GM23338 (cell line): ENCODE results near the gene CRB2. TPM values are rescaled to one million over a fixed set of nuclear protein-coding genes. Genes with fewer than 3 reads are reported as not detected.

Source experiments
- ATAC-seq: fragments of 200-7000 bp; cut with Tn5 transposase; 3 replicates; pipeline ENCODE4 v1.9.1; 2020
- DNase-seq: peaks from one replicate; pipeline ENCODE4 v3.0.0-alpha.2; 2015; ENCODE audit warnings: low spot score
- H2AFZ ChIP-seq: fragments of 200-600 bp; sonication (generic); 2 replicates; pipeline ENCODE4 v1.8.0; 2016; ENCODE audit warnings: antibody characterized with exemption, mild to moderate bottlenecking, moderate library complexity
- H3F3A ChIP-seq: fragments of 200-600 bp; sonication (generic); replicated peaks from 2 replicates; pipeline ENCODE4 v1.8.0; 2017; ENCODE audit warnings: antibody characterized with exemption, mixed run types, low read depth
- H3K27ac ChIP-seq: fragments of 200-600 bp; sonication (generic); 2 replicates; pipeline ENCODE4 v1.6.1; 2016; ENCODE audit warnings: low read depth
- H3K27me3 ChIP-seq: fragments of 200-600 bp; sonication (generic); 2 replicates; pipeline ENCODE4 v1.8.0; 2016; ENCODE audit warnings: mild to moderate bottlenecking, mixed run types, moderate library complexity; ENCODE audit not compliant: insufficient read depth
- H3K36me3 ChIP-seq: fragments of 200-600 bp; sonication (generic); 2 replicates; pipeline ENCODE4 v1.8.0; 2016; ENCODE audit warnings: mild to moderate bottlenecking; ENCODE audit not compliant: insufficient read depth
- H3K4me1 ChIP-seq: fragments of 200-600 bp; sonication (generic); 2 replicates; pipeline ENCODE4 v1.8.0; 2016; ENCODE audit warnings: mild to moderate bottlenecking, moderate library complexity; ENCODE audit not compliant: insufficient read depth
- H3K4me2 ChIP-seq: fragments of 200-600 bp; sonication (generic); 2 replicates; pipeline ENCODE4 v1.7.1; 2017; ENCODE audit warnings: mixed run types
- H3K4me3 ChIP-seq: fragments of 200-600 bp; sonication (generic); 2 replicates; pipeline ENCODE4 v1.6.1; 2016; ENCODE audit warnings: mixed run types
- H3K79me2 ChIP-seq: fragments of 200-600 bp; sonication (generic); replicated peaks from 2 replicates; pipeline ENCODE4 v1.8.0; 2017; ENCODE audit warnings: mild to moderate bottlenecking; ENCODE audit not compliant: insufficient read depth
- H3K9me2 ChIP-seq: fragments of 200-600 bp; sonication (generic); 2 replicates; pipeline ENCODE4 v1.8.0; 2017; ENCODE audit not compliant: insufficient read depth
- H4K20me1 ChIP-seq: fragments of 200-600 bp; sonication (generic); replicated peaks from 2 replicates; pipeline ENCODE4 v1.8.0; 2017; ENCODE audit warnings: mild to moderate bottlenecking; ENCODE audit not compliant: insufficient read depth
- H3K27ac Mint-ChIP-seq: 2 replicates; pipeline ENCODE4 v1.8.0; 2020; ENCODE audit warnings: inconsistent platforms, mild to moderate bottlenecking, moderate library complexity, mixed read lengths
- H3K27me3 Mint-ChIP-seq: 3 replicates; pipeline ENCODE4 v1.8.0; 2022; ENCODE audit warnings: low read depth, mild to moderate bottlenecking, moderate library complexity, mixed read lengths, inconsistent platforms; ENCODE audit not compliant: insufficient read depth, poor library complexity
- H3K36me3 Mint-ChIP-seq: 3 replicates; pipeline ENCODE4 v1.8.0; 2021; ENCODE audit warnings: low read depth, mild to moderate bottlenecking, inconsistent platforms, moderate library complexity, mixed read lengths
- H3K4me1 Mint-ChIP-seq: 3 replicates; pipeline ENCODE4 v1.8.0; 2020; ENCODE audit warnings: mild to moderate bottlenecking, inconsistent platforms, mixed read lengths
- H3K4me3 Mint-ChIP-seq: 3 replicates; pipeline ENCODE4 v1.8.0; 2021; ENCODE audit warnings: moderate library complexity, mild to moderate bottlenecking, inconsistent platforms, mixed read lengths
- H3K9me3 Mint-ChIP-seq: 3 replicates; pipeline ENCODE4 v1.8.0; 2020; ENCODE audit warnings: moderate library complexity, mild to moderate bottlenecking, inconsistent platforms, mixed read lengths
- EZH2 ChIP-seq: fragments of 200-600 bp; sonication (generic); IDR thresholded peaks from one replicate; pipeline ENCODE4 v1.8.0; 2017; ENCODE audit warnings: antibody characterized with exemption, mild to moderate bottlenecking, low read depth; ENCODE audit not compliant: unreplicated experiment
- ZNF331 ChIP-seq: fragments of 250-450 bp; sonication (Bioruptor Pico); IDR thresholded peaks from 2 replicates; pipeline ENCODE4 v1.5.0; 2020; ENCODE audit warnings: low read depth, mild to moderate bottlenecking, moderate library complexity
- polyA plus RNA-seq: library from polyadenylated mRNA; unstranded; fragments of >200 nt; fragmentation: Nextera tagmentation; extraction: Ambion mirVana; gene quantifications from 2 replicates; pipeline ENCODE4 v1.2.1, GENCODE V29; 2016
- total RNA-seq: library from RNA; depleted of rRNA; stranded (reverse); fragments of >200 nt; shearing (Covaris generic); gene quantifications from 2 replicates; pipeline ENCODE4 v1.2.3, GENCODE V29; 2014
- TF ChIP-seq, protein P1 (sequence below): IDR thresholded peaks from one replicate; pipeline ENCODE4 v1.6.1; 2018; ENCODE audit warnings: antibody characterized with exemption; ENCODE audit not compliant: unreplicated experiment
- TF ChIP-seq, protein P2 (sequence below), 2 experiments: fragments of 200-600 bp in 1 of 2; sonication (generic) in 1 of 2; conservative IDR thresholded peaks; 2 replicates each; pipeline versions ENCODE4 v1.5.1 to v1.6.1; 2016 to 2017; ENCODE audit warnings: antibody characterized with exemption in 2 of 2, low read depth in 2 of 2, mild to moderate bottlenecking in 2 of 2, moderate library complexity in 1 of 2
- TF ChIP-seq, protein P3 (sequence below): fragments of 250-450 bp; sonication (Bioruptor Pico); IDR thresholded peaks from 2 replicates; pipeline ENCODE4 v1.5.0; 2020; ENCODE audit warnings: mild to moderate bottlenecking, moderate library complexity
- TF ChIP-seq, protein P4 (sequence below): IDR thresholded peaks from 2 replicates; pipeline ENCODE4 v1.6.1; 2016; ENCODE audit warnings: antibody characterized with exemption

Gene CRB2
- total and polyA plus RNA-seq, 2 experiments from 2014 or later = 0.34 to 10.2 TPM

DNA sequence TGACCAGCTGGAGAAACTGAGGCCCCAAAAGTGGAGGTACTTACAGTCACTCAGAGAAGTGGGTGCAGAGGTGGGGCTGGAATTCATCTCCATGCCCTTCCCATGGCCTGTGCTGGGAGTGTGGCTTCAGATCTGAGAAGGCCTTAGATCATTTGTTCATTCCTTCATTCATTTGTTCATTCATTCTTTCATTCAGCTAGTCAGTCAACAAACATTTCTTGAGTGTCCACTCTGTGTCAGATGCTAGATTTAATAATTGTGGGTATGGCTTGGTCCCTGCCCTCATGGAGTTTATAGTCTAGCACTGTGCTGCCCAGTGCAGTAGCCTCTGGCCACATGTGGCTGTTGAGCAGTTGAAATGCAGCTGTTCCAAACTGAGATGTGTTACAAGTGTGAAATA lies 19.0 kb upstream of the CRB2 start:
- Histone ChIP-seq H3K9me2 (no peaks in the 10 kb centered on the region), H3K36me3 (no peaks in the 10 kb centered on the region), H4K20me1 (no peaks in the 10 kb centered on the region), H3K27me3 (no peaks in the 10 kb centered on the region), H3K4me2 (no peak overlapping the region), H3K4me3 (no peak overlapping the region), H3K79me2 (no peaks in the 10 kb centered on the region), H2AFZ (no peak overlapping the region), H3K4me1 (peaks cover 18% of the 10 kb centered on the region; the same call in 1 of the 2 replicates), H3K27ac (no peak overlapping the region), H3F3A (no peaks in the 10 kb centered on the region)
- Mint-ChIP-seq H3K4me3 (no peak overlapping the region), H3K36me3 (no peaks in the 10 kb centered on the region), H3K9me3 (no peaks in the 10 kb centered on the region), H3K27ac (no peak overlapping the region), H3K27me3 (peaks cover 8% of the 10 kb centered on the region), H3K4me1 (peaks cover 33% of the 10 kb centered on the region)
- TF ChIP-seq, protein P1, sequence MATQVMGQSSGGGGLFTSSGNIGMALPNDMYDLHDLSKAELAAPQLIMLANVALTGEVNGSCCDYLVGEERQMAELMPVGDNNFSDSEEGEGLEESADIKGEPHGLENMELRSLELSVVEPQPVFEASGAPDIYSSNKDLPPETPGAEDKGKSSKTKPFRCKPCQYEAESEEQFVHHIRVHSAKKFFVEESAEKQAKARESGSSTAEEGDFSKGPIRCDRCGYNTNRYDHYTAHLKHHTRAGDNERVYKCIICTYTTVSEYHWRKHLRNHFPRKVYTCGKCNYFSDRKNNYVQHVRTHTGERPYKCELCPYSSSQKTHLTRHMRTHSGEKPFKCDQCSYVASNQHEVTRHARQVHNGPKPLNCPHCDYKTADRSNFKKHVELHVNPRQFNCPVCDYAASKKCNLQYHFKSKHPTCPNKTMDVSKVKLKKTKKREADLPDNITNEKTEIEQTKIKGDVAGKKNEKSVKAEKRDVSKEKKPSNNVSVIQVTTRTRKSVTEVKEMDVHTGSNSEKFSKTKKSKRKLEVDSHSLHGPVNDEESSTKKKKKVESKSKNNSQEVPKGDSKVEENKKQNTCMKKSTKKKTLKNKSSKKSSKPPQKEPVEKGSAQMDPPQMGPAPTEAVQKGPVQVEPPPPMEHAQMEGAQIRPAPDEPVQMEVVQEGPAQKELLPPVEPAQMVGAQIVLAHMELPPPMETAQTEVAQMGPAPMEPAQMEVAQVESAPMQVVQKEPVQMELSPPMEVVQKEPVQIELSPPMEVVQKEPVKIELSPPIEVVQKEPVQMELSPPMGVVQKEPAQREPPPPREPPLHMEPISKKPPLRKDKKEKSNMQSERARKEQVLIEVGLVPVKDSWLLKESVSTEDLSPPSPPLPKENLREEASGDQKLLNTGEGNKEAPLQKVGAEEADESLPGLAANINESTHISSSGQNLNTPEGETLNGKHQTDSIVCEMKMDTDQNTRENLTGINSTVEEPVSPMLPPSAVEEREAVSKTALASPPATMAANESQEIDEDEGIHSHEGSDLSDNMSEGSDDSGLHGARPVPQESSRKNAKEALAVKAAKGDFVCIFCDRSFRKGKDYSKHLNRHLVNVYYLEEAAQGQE = no peak
- no peak for TF ChIP-seq ZNF331 (CRISPR knock-in tag)
- TF ChIP-seq, protein P2, sequence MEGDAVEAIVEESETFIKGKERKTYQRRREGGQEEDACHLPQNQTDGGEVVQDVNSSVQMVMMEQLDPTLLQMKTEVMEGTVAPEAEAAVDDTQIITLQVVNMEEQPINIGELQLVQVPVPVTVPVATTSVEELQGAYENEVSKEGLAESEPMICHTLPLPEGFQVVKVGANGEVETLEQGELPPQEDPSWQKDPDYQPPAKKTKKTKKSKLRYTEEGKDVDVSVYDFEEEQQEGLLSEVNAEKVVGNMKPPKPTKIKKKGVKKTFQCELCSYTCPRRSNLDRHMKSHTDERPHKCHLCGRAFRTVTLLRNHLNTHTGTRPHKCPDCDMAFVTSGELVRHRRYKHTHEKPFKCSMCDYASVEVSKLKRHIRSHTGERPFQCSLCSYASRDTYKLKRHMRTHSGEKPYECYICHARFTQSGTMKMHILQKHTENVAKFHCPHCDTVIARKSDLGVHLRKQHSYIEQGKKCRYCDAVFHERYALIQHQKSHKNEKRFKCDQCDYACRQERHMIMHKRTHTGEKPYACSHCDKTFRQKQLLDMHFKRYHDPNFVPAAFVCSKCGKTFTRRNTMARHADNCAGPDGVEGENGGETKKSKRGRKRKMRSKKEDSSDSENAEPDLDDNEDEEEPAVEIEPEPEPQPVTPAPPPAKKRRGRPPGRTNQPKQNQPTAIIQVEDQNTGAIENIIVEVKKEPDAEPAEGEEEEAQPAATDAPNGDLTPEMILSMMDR (conservative IDR thresholded peaks at IDR 0.05; ENCODE audit: low read depth in 2 of 2) = no peak
- ATAC-seq (no peak), DNase-seq (no peak)

DNA sequence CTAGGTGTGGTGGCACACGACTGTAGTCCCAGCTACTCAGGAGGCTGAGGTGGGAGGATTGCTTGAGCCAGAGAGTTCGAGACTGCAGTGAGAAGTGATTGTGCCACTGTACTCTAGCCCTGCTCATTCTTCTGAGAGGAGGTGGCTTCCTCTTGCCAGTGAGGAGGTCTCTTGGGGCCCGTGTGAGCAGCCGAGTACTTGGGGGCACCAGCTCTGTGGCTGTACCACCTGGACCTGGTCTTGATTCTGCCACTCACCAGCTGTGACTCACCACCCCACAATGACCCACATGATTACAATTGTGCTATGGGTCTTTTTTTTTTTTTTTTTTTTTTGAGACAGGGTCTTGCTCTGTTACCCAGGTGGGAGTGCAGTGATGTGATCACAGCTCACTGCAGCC lies 18.0 kb upstream of the CRB2 start:
- Histone ChIP-seq H3F3A (no peaks in the 10 kb centered on the region), H4K20me1 (no peaks in the 10 kb centered on the region), H3K36me3 (no peaks in the 10 kb centered on the region), H3K4me1 (peaks cover 18% of the 10 kb centered on the region; the same call in 1 of the 2 replicates), H3K79me2 (no peaks in the 10 kb centered on the region), H2AFZ (no peak overlapping the region), H3K4me3 (no peak overlapping the region), H3K9me2 (no peaks in the 10 kb centered on the region), H3K4me2 (no peak overlapping the region), H3K27me3 (no peaks in the 10 kb centered on the region), H3K27ac (no peak overlapping the region)
- Mint-ChIP-seq H3K9me3 (no peaks in the 10 kb centered on the region), H3K36me3 (no peaks in the 10 kb centered on the region), H3K27ac (no peak overlapping the region), H3K4me3 (no peak overlapping the region), H3K4me1 (peaks cover 33% of the 10 kb centered on the region), H3K27me3 (peaks cover 8% of the 10 kb centered on the region)
- ATAC-seq = no peak
- DNase-seq = no peak
- TF ChIP-seq, protein P3, sequence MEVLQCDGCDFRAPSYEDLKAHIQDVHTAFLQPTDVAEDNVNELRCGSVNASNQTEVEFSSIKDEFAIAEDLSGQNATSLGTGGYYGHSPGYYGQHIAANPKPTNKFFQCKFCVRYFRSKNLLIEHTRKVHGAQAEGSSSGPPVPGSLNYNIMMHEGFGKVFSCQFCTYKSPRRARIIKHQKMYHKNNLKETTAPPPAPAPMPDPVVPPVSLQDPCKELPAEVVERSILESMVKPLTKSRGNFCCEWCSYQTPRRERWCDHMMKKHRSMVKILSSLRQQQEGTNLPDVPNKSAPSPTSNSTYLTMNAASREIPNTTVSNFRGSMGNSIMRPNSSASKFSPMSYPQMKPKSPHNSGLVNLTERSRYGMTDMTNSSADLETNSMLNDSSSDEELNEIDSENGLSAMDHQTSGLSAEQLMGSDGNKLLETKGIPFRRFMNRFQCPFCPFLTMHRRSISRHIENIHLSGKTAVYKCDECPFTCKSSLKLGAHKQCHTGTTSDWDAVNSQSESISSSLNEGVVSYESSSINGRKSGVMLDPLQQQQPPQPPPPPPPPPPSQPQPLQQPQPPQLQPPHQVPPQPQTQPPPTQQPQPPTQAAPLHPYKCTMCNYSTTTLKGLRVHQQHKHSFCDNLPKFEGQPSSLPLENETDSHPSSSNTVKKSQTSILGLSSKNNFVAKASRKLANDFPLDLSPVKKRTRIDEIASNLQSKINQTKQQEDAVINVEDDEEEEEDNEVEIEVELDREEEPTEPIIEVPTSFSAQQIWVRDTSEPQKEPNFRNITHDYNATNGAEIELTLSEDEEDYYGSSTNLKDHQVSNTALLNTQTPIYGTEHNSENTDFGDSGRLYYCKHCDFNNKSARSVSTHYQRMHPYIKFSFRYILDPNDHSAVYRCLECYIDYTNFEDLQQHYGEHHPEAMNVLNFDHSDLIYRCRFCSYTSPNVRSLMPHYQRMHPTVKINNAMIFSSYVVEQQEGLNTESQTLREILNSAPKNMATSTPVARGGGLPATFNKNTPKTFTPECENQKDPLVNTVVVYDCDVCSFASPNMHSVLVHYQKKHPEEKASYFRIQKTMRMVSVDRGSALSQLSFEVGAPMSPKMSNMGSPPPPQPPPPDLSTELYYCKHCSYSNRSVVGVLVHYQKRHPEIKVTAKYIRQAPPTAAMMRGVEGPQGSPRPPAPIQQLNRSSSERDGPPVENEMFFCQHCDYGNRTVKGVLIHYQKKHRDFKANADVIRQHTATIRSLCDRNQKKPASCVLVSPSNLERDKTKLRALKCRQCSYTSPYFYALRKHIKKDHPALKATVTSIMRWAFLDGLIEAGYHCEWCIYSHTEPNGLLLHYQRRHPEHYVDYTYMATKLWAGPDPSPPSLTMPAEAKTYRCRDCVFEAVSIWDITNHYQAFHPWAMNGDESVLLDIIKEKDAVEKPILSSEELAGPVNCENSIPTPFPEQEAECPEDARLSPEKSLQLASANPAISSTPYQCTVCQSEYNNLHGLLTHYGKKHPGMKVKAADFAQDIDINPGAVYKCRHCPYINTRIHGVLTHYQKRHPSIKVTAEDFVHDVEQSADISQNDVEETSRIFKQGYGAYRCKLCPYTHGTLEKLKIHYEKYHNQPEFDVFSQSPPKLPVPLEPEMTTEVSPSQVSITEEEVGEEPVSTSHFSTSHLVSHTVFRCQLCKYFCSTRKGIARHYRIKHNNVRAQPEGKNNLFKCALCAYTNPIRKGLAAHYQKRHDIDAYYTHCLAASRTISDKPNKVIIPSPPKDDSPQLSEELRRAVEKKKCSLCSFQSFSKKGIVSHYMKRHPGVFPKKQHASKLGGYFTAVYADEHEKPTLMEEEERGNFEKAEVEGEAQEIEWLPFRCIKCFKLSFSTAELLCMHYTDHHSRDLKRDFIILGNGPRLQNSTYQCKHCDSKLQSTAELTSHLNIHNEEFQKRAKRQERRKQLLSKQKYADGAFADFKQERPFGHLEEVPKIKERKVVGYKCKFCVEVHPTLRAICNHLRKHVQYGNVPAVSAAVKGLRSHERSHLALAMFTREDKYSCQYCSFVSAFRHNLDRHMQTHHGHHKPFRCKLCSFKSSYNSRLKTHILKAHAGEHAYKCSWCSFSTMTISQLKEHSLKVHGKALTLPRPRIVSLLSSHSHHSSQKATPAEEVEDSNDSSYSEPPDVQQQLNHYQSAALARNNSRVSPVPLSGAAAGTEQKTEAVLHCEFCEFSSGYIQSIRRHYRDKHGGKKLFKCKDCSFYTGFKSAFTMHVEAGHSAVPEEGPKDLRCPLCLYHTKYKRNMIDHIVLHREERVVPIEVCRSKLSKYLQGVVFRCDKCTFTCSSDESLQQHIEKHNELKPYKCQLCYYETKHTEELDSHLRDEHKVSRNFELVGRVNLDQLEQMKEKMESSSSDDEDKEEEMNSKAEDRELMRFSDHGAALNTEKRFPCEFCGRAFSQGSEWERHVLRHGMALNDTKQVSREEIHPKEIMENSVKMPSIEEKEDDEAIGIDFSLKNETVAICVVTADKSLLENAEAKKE (CRISPR knock-in tag) = no peak
- TF ChIP-seq, protein P2 (conservative IDR thresholded peaks at IDR 0.05; ENCODE audit: low read depth in 2 of 2) = no peak
- TF ChIP-seq EZH2 = no peak
- TF ChIP-seq, protein P4, sequence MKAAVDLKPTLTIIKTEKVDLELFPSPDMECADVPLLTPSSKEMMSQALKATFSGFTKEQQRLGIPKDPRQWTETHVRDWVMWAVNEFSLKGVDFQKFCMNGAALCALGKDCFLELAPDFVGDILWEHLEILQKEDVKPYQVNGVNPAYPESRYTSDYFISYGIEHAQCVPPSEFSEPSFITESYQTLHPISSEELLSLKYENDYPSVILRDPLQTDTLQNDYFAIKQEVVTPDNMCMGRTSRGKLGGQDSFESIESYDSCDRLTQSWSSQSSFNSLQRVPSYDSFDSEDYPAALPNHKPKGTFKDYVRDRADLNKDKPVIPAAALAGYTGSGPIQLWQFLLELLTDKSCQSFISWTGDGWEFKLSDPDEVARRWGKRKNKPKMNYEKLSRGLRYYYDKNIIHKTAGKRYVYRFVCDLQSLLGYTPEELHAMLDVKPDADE = no peak
